ENCODE data around the gene CAMP. TPM values are rescaled to one million over a fixed set of nuclear protein-coding genes. Genes with fewer than 3 reads are reported as not detected.
"Not testable (repeated sequence)": the region's sequence is repeated elsewhere in the genome, so short reads cannot be mapped to it uniquely, and the experiment has no call there.

Gene CAMP
- total RNA-seq, 2 donors from 2014 or later: 1.5 TPM; not detected in 1

DNA sequence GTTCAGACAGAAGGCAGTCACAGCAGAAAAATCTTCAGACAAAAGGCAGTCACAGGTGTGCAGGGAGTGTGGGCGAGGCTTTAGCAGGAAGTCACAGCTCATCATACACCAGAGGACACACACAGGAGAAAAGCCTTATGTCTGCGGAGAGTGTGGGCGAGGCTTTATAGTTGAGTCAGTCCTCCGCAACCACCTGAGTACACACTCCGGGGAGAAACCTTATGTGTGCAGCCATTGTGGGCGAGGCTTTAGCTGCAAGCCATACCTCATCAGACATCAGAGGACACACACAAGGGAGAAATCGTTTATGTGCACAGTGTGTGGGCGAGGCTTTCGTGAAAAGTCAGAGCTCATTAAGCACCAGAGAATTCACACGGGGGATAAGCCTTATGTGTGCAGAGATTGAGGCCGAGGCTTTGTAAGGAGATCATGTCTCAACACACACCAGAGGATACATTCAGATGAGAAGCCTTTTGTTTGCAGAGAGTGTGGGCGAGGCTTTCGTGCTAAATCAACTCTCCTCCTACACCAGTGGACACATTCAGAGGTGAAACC is 45.2 kb downstream of the CAMP start:
- no peak overlapping the region for H3K27ac ChIP-seq
- H3K27me3 ChIP-seq: no peaks in the 10 kb centered on the region
- peaks cover 24% of the 10 kb centered on the region for H3K36me3 ChIP-seq
- no peak overlapping the region for H3K4me3 ChIP-seq
- TF ChIP-seq, protein P1, sequence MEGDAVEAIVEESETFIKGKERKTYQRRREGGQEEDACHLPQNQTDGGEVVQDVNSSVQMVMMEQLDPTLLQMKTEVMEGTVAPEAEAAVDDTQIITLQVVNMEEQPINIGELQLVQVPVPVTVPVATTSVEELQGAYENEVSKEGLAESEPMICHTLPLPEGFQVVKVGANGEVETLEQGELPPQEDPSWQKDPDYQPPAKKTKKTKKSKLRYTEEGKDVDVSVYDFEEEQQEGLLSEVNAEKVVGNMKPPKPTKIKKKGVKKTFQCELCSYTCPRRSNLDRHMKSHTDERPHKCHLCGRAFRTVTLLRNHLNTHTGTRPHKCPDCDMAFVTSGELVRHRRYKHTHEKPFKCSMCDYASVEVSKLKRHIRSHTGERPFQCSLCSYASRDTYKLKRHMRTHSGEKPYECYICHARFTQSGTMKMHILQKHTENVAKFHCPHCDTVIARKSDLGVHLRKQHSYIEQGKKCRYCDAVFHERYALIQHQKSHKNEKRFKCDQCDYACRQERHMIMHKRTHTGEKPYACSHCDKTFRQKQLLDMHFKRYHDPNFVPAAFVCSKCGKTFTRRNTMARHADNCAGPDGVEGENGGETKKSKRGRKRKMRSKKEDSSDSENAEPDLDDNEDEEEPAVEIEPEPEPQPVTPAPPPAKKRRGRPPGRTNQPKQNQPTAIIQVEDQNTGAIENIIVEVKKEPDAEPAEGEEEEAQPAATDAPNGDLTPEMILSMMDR (IDR thresholded peaks at IDR 0.05): no peak
- DNase-seq (ENCODE audit: low spot score): no peak
- peaks cover 0 to 1% of the 10 kb centered on the region in 2 donors for H3K4me1 ChIP-seq
- no peaks in the 10 kb centered on the region for H3K9me3 ChIP-seq

DNA sequence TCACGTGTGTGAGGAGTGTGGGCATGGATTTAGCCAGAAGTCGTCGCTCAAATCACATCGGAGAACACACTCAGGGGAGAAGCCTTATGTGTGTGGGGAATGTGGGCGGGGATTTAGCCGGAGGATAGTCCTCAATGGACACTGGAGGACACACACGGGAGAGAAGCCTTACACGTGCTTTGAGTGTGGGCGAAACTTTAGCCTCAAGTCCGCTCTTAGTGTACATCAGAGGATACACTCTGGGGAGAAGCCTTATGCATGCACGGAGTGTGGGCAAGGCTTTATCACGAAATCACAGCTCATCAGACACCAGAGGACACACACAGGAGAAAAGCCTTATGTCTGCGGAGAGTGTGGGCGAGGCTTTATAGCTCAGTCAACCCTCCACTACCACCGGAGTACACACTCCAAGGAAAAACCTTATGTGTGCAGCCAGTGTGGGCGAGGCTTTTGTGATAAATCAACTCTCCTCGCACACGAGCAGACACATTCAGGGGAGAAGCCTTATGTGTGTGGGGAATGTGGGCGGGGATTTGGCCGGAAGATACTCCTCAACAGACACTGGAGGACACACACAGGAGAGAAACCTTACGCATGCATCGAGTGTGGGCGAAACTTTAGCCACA is 45.8 kb downstream of the CAMP start:
- Histone ChIP-seq H3K9me3 (no peaks in the 10 kb centered on the region), H3K36me3 (peaks cover 24% of the 10 kb centered on the region), H3K27ac (no peak overlapping the region), H3K4me1 (peaks cover 0 to 5% of the 10 kb centered on the region in 2 donors), H3K27me3 (no peaks in the 10 kb centered on the region), H3K4me3 (no peak overlapping the region)
- TF ChIP-seq, protein P1 (IDR thresholded peaks at IDR 0.05): no peak
- DNase-seq (ENCODE audit: low spot score): no peak

DNA sequence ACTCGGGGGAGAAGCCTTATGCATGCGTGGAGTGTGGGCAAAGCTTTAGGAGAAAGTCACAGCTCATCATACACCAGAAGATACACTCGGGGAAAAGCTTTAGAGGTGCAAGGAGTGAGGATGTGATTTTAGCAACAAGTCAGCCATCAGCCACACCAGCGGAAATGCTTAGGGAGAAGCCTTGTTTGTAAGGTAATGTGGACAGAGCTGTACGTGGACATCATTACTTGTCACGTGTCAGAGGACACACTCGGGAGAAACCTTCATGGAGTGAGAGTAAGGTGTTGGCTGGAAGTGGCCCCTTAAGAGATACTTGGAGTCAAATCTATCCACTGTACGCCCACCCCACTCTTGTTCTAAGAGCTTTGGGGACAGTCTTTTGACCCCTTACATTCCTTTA is 46.3 kb downstream of the CAMP start:
- peaks cover 0 to 5% of the 10 kb centered on the region in 2 donors for H3K4me1 ChIP-seq
- no peak for DNase-seq (ENCODE audit: low spot score)
- peaks cover 24% of the 10 kb centered on the region for H3K36me3 ChIP-seq
- H3K27ac ChIP-seq: no peak overlapping the region
- TF ChIP-seq, protein P1 (IDR thresholded peaks at IDR 0.05): no peak
- no peaks in the 10 kb centered on the region for H3K9me3 ChIP-seq
- no peak overlapping the region for H3K4me3 ChIP-seq
- no peaks in the 10 kb centered on the region for H3K27me3 ChIP-seq

DNA sequence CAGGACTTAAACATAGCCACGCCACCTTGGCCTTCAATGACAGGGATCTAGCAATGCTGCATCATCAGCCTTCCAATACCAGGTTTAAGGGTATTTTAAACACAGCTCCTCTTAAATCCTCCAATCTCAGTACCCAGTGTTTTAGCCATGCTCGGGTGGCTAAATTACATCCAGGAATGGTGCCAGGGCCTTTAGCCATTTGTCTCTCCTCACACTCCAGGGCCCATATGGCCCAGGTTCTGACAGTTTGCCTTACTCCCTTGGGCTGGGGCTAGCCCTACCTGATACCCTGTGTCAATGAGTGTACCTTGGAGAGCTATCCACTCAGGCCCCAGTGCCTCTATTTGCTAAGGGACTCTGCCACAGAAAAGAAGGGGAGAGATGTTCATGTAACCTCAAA is 47.0 kb downstream of the CAMP start:
- Histone ChIP-seq H3K4me1 (peaks cover 0 to 5% of the 10 kb centered on the region in 2 donors), H3K4me3 (no peak overlapping the region), H3K9me3 (no peaks in the 10 kb centered on the region), H3K27me3 (no peaks in the 10 kb centered on the region), H3K27ac (no peak overlapping the region), H3K36me3 (peaks cover 24% of the 10 kb centered on the region)
- DNase-seq (ENCODE audit: low spot score): no peak
- TF ChIP-seq, protein P1 (IDR thresholded peaks at IDR 0.05): no peak

DNA sequence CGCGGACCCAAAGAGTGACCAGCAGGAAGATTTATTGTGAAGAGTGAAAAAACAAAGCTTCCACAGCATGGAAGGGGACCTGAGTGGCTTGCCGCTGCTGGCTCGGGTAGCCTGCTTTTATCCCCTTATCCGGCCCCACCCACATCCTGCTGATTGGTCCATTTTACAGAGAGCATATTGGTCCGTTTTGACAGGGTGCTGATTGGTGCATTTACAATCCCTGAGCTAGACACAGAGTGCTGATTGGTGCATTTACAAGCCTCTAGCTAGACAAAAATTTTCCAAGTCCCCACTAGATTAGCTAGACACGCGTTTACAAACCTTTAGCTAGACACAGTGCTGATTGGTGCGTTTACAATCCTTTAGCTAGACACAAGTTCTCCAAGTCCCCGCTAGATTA is 47.9 kb downstream of the CAMP start:
- not testable (repeated sequence) for H3K9me3 ChIP-seq; H3K4me3 ChIP-seq; H3K27me3 ChIP-seq; DNase-seq (ENCODE audit: low spot score); H3K4me1 ChIP-seq; H3K27ac ChIP-seq
- peaks cover 21% of the 10 kb centered on the region for H3K36me3 ChIP-seq

DNA sequence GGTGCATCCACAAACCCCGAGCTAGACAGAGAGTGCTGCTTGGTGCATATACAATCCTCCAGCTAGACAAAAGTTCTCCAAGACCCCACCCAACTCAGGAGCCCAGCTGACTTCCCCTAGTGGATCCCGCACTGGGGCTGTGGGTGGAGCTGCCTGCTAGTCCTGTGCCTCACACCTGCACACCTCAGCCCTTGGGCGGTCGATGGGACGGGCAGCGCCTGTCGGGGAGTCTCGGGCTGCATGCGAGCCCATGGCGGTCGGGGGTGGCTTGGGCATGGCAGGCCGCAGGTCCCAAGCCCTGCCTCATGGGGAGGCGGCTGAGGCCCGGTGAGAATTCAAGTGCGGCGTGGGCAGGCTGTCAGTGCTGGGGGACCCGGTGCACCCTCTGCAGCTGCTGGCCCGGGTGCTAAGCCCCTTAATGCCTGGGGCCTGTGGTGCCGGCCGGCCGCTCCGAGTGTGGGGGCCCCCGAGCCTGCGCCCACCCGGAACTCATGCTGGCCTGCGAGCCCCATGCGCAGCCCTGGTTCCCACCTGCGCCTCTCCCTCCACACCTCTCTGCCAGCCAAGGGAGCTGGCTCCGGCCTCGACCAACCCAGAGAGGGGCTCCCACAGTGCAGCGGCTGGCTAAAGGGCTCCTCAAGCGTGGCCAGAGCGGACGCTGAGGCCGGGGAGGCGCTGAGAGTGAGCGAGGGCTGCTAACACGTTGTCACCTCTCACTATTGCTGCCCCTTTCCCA is 48.6 kb downstream of the CAMP start:
- no peak for DNase-seq (ENCODE audit: low spot score)
- no peak overlapping the region for H3K27ac ChIP-seq
- no peak overlapping the region for H3K4me3 ChIP-seq
- TF ChIP-seq, protein P1 (IDR thresholded peaks at IDR 0.05): no peak
- no peaks in the 10 kb centered on the region for H3K27me3 ChIP-seq
- H3K4me1 ChIP-seq: peaks cover 0 to 5% of the 10 kb centered on the region in 2 donors
- peaks cover 14% of the 10 kb centered on the region for H3K36me3 ChIP-seq
- no peaks in the 10 kb centered on the region for H3K9me3 ChIP-seq
